ENCODE results near the gene ORAI1. TPM values are rescaled to one million over a fixed set of nuclear protein-coding genes. Genes with fewer than 3 reads are reported as not detected.
"Not testable (repeated sequence)": the region's sequence is repeated elsewhere in the genome, so short reads cannot be mapped to it uniquely, and the experiment has no call there.

ORAI1 gene
- total RNA-seq, 2 experiments from 2014 or later = 39.7 to 42.3 TPM

DNA sequence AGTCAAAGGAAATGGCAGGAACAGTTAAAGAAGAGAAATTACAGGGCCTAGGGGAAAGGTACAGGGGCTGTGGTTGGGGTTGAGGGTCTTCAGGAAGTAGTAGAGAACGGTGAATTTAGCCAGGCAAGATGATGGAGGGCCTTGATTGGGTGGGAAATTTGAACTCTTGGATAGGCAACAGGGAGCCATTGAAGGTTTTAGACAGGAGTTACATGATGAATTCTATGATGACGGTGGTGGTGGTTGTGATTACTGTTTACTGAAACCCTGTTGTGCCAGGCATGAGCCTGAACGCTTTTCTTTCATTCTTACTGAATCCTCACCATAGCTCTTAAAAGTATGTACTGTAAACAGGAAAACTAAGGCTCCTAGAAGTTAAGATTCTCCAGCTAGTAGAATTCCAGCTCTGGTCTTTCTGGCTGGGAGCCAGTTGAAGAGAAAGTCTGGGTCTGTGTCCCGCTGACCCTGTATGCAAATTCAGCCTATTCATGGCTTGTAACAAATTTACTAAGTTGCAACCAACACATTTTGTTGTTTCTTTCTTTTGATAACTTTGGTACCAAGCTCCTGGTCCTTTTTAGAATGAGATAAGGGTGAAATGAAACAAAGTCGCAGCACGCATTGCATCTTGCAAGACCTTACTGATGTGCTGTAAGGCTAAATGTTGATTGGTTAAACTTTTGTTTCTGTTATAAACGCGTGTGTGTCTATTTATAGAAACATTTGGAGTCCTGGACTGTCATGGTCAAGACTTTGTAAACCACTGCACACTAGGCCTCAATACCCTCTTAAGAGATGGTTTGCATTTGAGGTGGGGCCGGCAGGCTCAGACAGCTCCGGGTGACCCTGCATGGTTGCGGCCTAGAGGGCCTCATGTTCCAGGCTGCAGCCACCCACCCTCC is 6.0 kb downstream of the ORAI1 start:
- ATAC-seq (ENCODE audit: poor library complexity) (no peak), DNase-seq (no peak)
- peaks cover 87% of the 10 kb centered on the region for H3K4me1 ChIP-seq (ENCODE audit: insufficient read depth, low read length)
- intact Hi-C loops (cut with DNase I, micrococcal nuclease) = no loop called here
- no peak overlapping the region for H3K4me3 ChIP-seq (ENCODE audit: low read length)
- H3K4me1 Mint-ChIP-seq (ENCODE audit: low read depth) = peaks cover 81% of the 10 kb centered on the region
- H3K4me3 Mint-ChIP-seq = peak overlapping the region; percentile 82
- H3K27me3 Mint-ChIP-seq = no peaks in the 10 kb centered on the region
- no peaks in the 10 kb centered on the region for H3K9me3 Mint-ChIP-seq
- peaks cover 66% of the 10 kb centered on the region for H3K36me3 Mint-ChIP-seq (ENCODE audit: low read depth)
- H3K27me3 ChIP-seq (ENCODE audit: control insufficient read depth in 1 of 2, insufficient read depth in 2 of 2, low read length in 2 of 2) = no peaks in the 10 kb centered on the region
- H3K9me3 ChIP-seq (ENCODE audit: control insufficient read depth in 1 of 2, insufficient read depth in 1 of 2, low read length in 2 of 2) = no peaks in the 10 kb centered on the region
- H3K27ac ChIP-seq (ENCODE audit: low read depth in 1 of 2, low read length in 2 of 2) = peak overlapping the region; percentile 39 to 45
- ChIA-PET CTCF (interaction anchor here (1.0 to 3.2 kb wide), 2 partner anchors 10 to 79 kb away, joined by 4 to 12 read pairs; no protein-coding TSS in a partner anchor), POLR2A (interaction anchor here (1.2 to 4.4 kb wide), 5 partner anchors 11 to 172 kb away, joined by 3 to 13 read pairs (median 3); no protein-coding TSS in a partner anchor)
- peaks cover 25% of the 10 kb centered on the region for H3K36me3 ChIP-seq (ENCODE audit: insufficient read depth, low read length)
- TF ChIP-seq CTCF (IDR thresholded peaks at IDR 0.05) = no peak
- peak overlapping the region; percentile 99 for H3K27ac Mint-ChIP-seq

DNA sequence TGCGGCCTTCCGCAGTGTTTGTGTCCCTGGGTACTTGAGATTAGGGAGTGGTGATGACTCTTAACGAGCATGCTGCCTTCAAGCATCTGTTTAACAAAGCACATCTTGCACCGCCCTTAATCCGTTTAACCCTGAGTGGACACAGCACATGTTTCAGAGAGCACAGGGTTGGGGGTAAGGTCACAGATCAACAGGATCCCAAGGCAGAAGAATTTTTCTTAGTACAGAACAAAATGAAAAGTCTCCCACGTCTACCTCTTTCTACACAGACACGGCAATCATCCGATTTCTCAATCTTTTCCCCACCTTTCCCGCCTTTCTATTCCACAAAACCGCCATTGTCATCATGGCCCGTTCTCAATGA is 7.5 kb downstream of the ORAI1 start:
- H3K4me3 ChIP-seq (ENCODE audit: low read length); H3K27ac Mint-ChIP-seq; DNase-seq; ATAC-seq (ENCODE audit: poor library complexity); intact Hi-C loops (cut with DNase I, micrococcal nuclease); H3K9me3 Mint-ChIP-seq; CTCF ChIA-PET; H3K27ac ChIP-seq (ENCODE audit: low read depth in 1 of 2, low read length in 2 of 2); H3K4me3 Mint-ChIP-seq; H3K9me3 ChIP-seq (ENCODE audit: control insufficient read depth in 1 of 2, insufficient read depth in 1 of 2, low read length in 2 of 2); H3K27me3 Mint-ChIP-seq; H3K27me3 ChIP-seq (ENCODE audit: control insufficient read depth in 1 of 2, insufficient read depth in 2 of 2, low read length in 2 of 2): not testable (repeated sequence)
- Mint-ChIP-seq H3K4me1 (ENCODE audit: low read depth) (peaks cover 83% of the 10 kb centered on the region), H3K36me3 (ENCODE audit: low read depth) (peaks cover 66% of the 10 kb centered on the region)
- peaks cover 91% of the 10 kb centered on the region for H3K4me1 ChIP-seq (ENCODE audit: insufficient read depth, low read length)
- peaks cover 23% of the 10 kb centered on the region for H3K36me3 ChIP-seq (ENCODE audit: insufficient read depth, low read length)
- POLR2A ChIA-PET = interaction anchor here (1.5 kb wide), 1 partner anchor 98 kb away, joined by 3 read pairs; no protein-coding TSS in a partner anchor

- no peaks in the 10 kb centered on the region for H3K9me3 Mint-ChIP-seq
- H3K27ac Mint-ChIP-seq = peak overlapping the region; percentile 91
- peaks cover 60% of the 10 kb centered on the region for H3K36me3 Mint-ChIP-seq (ENCODE audit: low read depth)
- intact Hi-C loops (cut with DNase I, micrococcal nuclease) = no loop called here
- H3K4me3 Mint-ChIP-seq = peak overlapping the region; percentile 69
- Histone ChIP-seq H3K9me3 (ENCODE audit: control insufficient read depth in 1 of 2, insufficient read depth in 1 of 2, low read length in 2 of 2) (no peaks in the 10 kb centered on the region), H3K4me3 (ENCODE audit: low read length) (no peak overlapping the region), H3K4me1 (ENCODE audit: insufficient read depth, low read length) (peaks cover 86% of the 10 kb centered on the region), H3K36me3 (ENCODE audit: insufficient read depth, low read length) (peaks cover 25% of the 10 kb centered on the region), H3K27me3 (ENCODE audit: control insufficient read depth in 1 of 2, insufficient read depth in 2 of 2, low read length in 2 of 2) (no peaks in the 10 kb centered on the region), H3K27ac (ENCODE audit: low read depth in 1 of 2, low read length in 2 of 2) (peak overlapping the region; percentile 9 to 35)
- peaks cover 75% of the 10 kb centered on the region for H3K4me1 Mint-ChIP-seq (ENCODE audit: low read depth)
- DNase-seq (no peak), ATAC-seq (ENCODE audit: poor library complexity) (no peak)
- CTCF ChIA-PET = interaction anchor here (1.7 to 2.6 kb wide), 2 partner anchors 11 to 34 kb away, joined by 5 to 8 read pairs; no protein-coding TSS in a partner anchor
- TF ChIP-seq CTCF (IDR thresholded peaks at IDR 0.05) = no peak
- POLR2A ChIA-PET = interaction anchor here (0.8 to 4.2 kb wide), 4 partner anchors 7 to 34 kb away, joined by 3 to 76 read pairs (median 4); partner anchors contain the start of gene ORAI1
- no peaks in the 10 kb centered on the region for H3K27me3 Mint-ChIP-seq
These were observed 8.5 kb downstream of the ORAI1 start for GRCh38 chr12:121634836-121635235.

All from CD4-positive, alpha-beta T cell (primary cell).